ENCODE data around the gene PGM5.
"Not testable (repeated sequence)": the region's sequence is repeated elsewhere in the genome, so short reads cannot be mapped to it uniquely, and the experiment has no call there.

Gene PGM5

GRCh38 chr9:68383894-68384293 is 27.5 kb downstream of the PGM5 start:
- DNase-seq: not testable (repeated sequence)

GRCh38 chr9:68389558-68389957 is 33.1 kb downstream of the PGM5 start:
- not testable (repeated sequence) for DNase-seq

- DNase-seq: not testable (repeated sequence)
Measured at GRCh38 chr9:68390737-68391136, 34.3 kb downstream of the PGM5 start.

- DNase-seq: not testable (repeated sequence)
Measured at GRCh38 chr9:68396411-68397094, 40.1 kb downstream of the PGM5 start.

GRCh38 chr9:68397095-68397423 is 40.6 kb downstream of the PGM5 start:
- not testable (repeated sequence) for DNase-seq

GRCh38 chr9:68397796-68398195 is 41.4 kb downstream of the PGM5 start:
- DNase-seq: not testable (repeated sequence)

GRCh38 chr9:68398324-68398723 is 41.9 kb downstream of the PGM5 start:
- DNase-seq: not testable (repeated sequence)

- DNase-seq: not testable (repeated sequence)
Measured at GRCh38 chr9:68404421-68405185, 48.2 kb downstream of the PGM5 start.

- not testable (repeated sequence) for DNase-seq
Measured at GRCh38 chr9:68411865-68412264, 55.5 kb downstream of the PGM5 start.

- not testable (repeated sequence) for DNase-seq
Measured at GRCh38 chr9:68412754-68413153, 56.3 kb downstream of the PGM5 start.

GRCh38 chr9:68415065-68415464 is 58.7 kb downstream of the PGM5 start:
- not testable (repeated sequence) for DNase-seq

GRCh38 chr9:68416936-68417564 is 60.6 kb downstream of the PGM5 start:
- DNase-seq: no peak

- DNase-seq: no peak
Measured at GRCh38 chr9:68417762-68418161, 61.4 kb downstream of the PGM5 start.

GRCh38 chr9:68418259-68418845 is 61.9 kb downstream of the PGM5 start:
- no peak for DNase-seq

- DNase-seq: no peak
Measured at GRCh38 chr9:68419901-68420300, 63.5 kb downstream of the PGM5 start.

- no peak for DNase-seq
Measured at GRCh38 chr9:68426755-68427154, 70.3 kb downstream of the PGM5 start.

GRCh38 chr9:68427216-68427977 is 71.0 kb downstream of the PGM5 start:
- no peak for DNase-seq

- DNase-seq: no peak
Measured at GRCh38 chr9:68428481-68428880, 72.1 kb downstream of the PGM5 start.

GRCh38 chr9:68429631-68430030 is 73.2 kb downstream of the PGM5 start:
- no peak for DNase-seq

GRCh38 chr9:68431307-68431706 is 74.9 kb downstream of the PGM5 start:
- no peak for DNase-seq

- DNase-seq: no peak
Measured at GRCh38 chr9:68433531-68434110, 77.2 kb downstream of the PGM5 start.

- no peak for DNase-seq
Measured at GRCh38 chr9:68437785-68438184, 81.4 kb downstream of the PGM5 start.

Data from stimulated activated CD4-positive, alpha-beta T cell treated with anti-CD3 and anti-CD28 coated beads, Interleukin-4, amount 100 ng/mL, for 4 hours (primary cell).